Mononuclear cell (primary cell): ENCODE measurements around the gene SCEL. TPM values are rescaled to one million over a fixed set of nuclear protein-coding genes. Genes with fewer than 3 reads are reported as not detected.

Source experiments
- H3K27me3 ChIP-seq: 2 replicates; pipeline ENCODE4 v1.6.0; 2011; ENCODE audit warnings: low read length, control low read depth; ENCODE audit not compliant: insufficient read depth
- H3K4me1 ChIP-seq: 2 replicates; pipeline ENCODE4 v1.5.1; 2011; ENCODE audit warnings: mild to moderate bottlenecking, low read length, control low read depth; ENCODE audit not compliant: insufficient read depth
- H3K4me3 ChIP-seq: 2 replicates; pipeline ENCODE4 v1.5.1; 2011; ENCODE audit warnings: mild to moderate bottlenecking, low read length, moderate library complexity
- H3K9me3 ChIP-seq: 2 replicates; pipeline ENCODE4 v1.5.1; 2011; ENCODE audit warnings: low read depth, mild to moderate bottlenecking, control low read depth, low read length
- total RNA-seq: library from RNA; depleted of rRNA; stranded (reverse); fragments of >200 nt; gene quantifications from one replicate; pipeline ENCODE4 v1.2.3, GENCODE V29; 2012

The SCEL gene
- total RNA-seq, result not detected

- no peaks in the 10 kb centered on the region for H3K9me3 ChIP-seq
- no peak within 1 kb of the TSS for H3K4me3 ChIP-seq
- H3K27me3 ChIP-seq, result no peaks in the 10 kb centered on the region
These were observed at the start of gene SCEL for GRCh38 chr13:77535448-77535847. Gene SCEL, plus strand, starts transcription at chr13:77535706. Its CDS starts 20,170 bp downstream, at chr13:77555876.

DNA sequence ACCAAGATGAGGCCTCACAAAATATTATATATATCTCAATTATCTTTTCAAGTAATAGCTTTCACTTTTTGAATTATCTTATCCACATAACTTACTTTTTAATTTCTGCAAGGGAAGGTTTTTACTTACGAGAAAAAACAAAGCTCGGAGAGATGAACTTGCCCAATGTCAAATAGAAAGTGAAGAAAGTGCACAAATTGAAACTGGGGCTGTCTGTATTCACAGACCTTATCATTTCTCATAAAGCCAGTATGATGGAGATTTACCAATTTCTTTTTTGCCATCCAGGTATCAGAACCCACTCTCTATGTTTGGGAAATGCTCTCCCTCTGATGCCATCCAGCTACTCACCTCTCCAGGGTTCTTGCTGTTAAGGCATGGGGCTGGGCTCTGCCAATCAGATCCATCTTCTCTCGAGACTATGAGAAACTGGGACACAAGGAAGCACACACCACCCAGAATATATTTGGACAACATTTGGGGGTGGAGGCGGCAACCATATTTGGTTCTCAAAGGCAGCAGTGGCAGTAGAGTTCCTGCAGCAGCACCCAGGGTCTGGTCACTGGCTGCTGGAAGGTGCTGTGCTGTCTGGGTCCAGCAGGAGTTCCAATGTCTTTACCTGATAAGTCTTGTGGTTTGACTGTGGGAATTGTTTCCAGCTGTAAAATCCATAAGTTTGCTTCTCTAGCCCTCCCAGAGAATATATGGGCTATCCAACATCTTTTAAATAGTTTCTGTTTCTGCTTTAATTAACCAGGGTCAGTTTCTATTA lies 45.8 kb upstream of the SCEL start:
- no peaks in the 10 kb centered on the region for H3K4me1 ChIP-seq
- H3K9me3 ChIP-seq, result no peaks in the 10 kb centered on the region
- H3K4me3 ChIP-seq, result no peak overlapping the region
- no peaks in the 10 kb centered on the region for H3K27me3 ChIP-seq

More at GRCh38 chr13:77535448-77535847, at the start of gene SCEL:
- H3K4me1 ChIP-seq, result no peaks in the 10 kb centered on the region

DNA sequence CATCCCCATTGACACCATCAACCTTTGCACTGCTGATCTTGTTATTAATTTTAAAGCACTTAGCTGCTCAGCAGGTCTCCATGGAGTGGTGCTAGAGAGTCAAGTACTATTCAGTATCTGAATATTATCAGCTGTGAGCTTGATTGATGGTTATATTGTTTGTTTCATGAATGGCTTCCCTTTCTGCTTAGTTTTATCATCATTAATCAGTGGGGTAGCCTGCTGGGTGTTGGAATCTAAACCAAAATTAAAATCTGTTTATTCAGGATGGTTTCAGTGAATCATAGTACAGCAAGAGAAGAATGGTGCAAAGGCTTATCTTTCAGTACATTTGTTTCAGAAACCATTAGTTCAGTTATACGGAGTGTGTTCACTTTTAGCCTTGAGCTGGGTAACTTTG lies 42.5 kb upstream of the SCEL start:
- Histone ChIP-seq H3K27me3 (no peaks in the 10 kb centered on the region), H3K4me3 (no peak overlapping the region), H3K4me1 (no peaks in the 10 kb centered on the region), H3K9me3 (no peaks in the 10 kb centered on the region)

DNA sequence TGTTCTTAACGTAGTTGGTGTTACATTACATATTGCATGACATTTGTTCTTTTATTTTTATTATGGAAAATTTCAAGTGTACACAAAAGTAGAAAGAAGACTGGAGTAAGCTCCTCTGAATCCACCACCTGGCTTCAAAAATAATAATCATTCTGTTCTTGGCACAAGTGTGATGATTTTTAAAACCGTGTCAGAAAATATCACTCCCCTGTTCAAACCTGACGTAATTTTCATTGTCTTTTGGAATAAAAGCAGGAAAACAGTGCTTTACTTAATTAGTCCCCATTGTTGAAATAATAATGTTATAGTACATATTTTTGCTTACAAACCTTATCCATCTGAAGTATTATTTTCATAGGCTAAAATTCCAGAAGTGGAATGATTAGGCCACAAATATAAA lies 41.3 kb upstream of the SCEL start:
- H3K4me3 ChIP-seq, result no peak overlapping the region
- H3K4me1 ChIP-seq, result no peaks in the 10 kb centered on the region
- no peaks in the 10 kb centered on the region for H3K27me3 ChIP-seq
- H3K9me3 ChIP-seq, result no peaks in the 10 kb centered on the region

- H3K27me3 ChIP-seq, result no peaks in the 10 kb centered on the region
- H3K9me3 ChIP-seq, result no peaks in the 10 kb centered on the region
- no peaks in the 10 kb centered on the region for H3K4me1 ChIP-seq
- H3K4me3 ChIP-seq, result no peak overlapping the region
These were observed 38.2 kb upstream of the SCEL start for GRCh38 chr13:77497350-77497749.

DNA sequence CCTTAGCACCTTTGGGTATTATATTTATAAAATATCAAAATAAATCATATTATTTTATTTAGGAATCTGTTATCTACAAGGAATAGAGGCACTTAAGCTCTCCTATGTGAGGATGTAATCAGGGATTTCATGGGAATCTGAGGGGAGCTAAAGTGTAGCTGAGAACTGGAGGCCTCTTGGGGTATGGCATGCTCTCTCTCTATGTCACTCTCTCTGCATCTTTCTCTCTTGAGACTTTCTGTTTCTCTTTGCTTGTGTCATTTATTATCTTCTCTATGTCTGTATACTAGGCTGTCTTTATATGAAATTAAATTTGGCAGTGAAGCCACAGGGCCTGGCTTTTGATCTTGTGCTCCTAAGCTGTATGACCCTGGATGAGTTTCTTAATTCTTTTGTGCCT lies 37.7 kb upstream of the SCEL start:
- no peaks in the 10 kb centered on the region for H3K4me1 ChIP-seq
- no peaks in the 10 kb centered on the region for H3K27me3 ChIP-seq
- H3K9me3 ChIP-seq, result no peaks in the 10 kb centered on the region
- H3K4me3 ChIP-seq, result no peak overlapping the region

GRCh38 chr13:77502104-77502720 lies 33.3 kb upstream of the SCEL start:
- Histone ChIP-seq H3K4me3 (no peak overlapping the region), H3K4me1 (no peaks in the 10 kb centered on the region), H3K9me3 (no peaks in the 10 kb centered on the region), H3K27me3 (no peaks in the 10 kb centered on the region)

DNA sequence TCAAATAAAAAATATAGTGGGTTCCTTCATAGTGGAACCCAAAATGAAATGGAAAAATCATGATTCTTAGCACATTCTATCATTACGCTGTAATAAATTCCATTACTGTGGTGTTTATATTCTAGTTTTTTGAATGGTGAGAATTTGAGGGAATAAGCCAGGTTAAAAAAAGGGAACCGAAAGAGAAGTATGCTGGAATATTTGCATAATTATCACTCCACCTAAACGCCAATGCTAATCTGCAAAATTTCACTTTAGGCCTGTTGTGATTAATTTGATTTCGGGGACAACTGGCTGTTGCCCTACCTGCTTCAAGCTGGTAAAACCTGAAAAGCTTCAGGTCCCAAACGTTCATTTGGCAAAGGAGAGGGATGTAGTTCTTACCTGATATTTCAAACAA lies 32.1 kb upstream of the SCEL start:
- no peak overlapping the region for H3K4me3 ChIP-seq

DNA sequence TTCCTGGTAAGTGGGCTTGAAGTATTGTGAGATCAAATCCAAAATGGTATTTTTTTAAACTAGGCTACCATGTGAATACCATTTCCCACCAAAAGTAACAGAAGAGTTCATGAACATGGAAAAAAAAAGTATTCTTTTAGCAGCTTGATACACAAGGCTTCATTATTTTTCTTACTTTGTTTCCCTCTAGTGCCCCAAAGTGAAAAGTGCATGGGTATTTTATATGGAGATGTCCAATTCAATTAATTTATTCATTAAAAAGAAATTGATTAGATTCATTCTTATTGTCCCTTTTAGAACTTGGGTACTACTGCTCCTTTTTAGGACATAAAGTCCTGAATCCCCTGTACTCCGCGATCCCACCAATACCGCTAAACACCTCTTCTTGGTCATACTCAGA lies 28.6 kb upstream of the SCEL start:
- no peaks in the 10 kb centered on the region for H3K9me3 ChIP-seq
- H3K4me1 ChIP-seq, result no peaks in the 10 kb centered on the region
- H3K27me3 ChIP-seq, result peaks cover 3% of the 10 kb centered on the region
- H3K4me3 ChIP-seq, result no peak overlapping the region

More for the DNA sequence above, 32.1 kb upstream of the SCEL start:
- no peaks in the 10 kb centered on the region for H3K4me1 ChIP-seq
- H3K27me3 ChIP-seq, result peaks cover 3% of the 10 kb centered on the region
- no peaks in the 10 kb centered on the region for H3K9me3 ChIP-seq

- H3K4me1 ChIP-seq, result no peaks in the 10 kb centered on the region
- peaks cover 3% of the 10 kb centered on the region for H3K27me3 ChIP-seq
- H3K4me3 ChIP-seq, result no peak overlapping the region
- no peaks in the 10 kb centered on the region for H3K9me3 ChIP-seq
These were observed 27.4 kb upstream of the SCEL start for GRCh38 chr13:77507931-77508776.

GRCh38 chr13:77508959-77509620 lies 26.4 kb upstream of the SCEL start:
- Histone ChIP-seq H3K27me3 (peaks cover 3% of the 10 kb centered on the region), H3K4me1 (peaks cover 5% of the 10 kb centered on the region), H3K4me3 (no peak overlapping the region), H3K9me3 (no peaks in the 10 kb centered on the region)

DNA sequence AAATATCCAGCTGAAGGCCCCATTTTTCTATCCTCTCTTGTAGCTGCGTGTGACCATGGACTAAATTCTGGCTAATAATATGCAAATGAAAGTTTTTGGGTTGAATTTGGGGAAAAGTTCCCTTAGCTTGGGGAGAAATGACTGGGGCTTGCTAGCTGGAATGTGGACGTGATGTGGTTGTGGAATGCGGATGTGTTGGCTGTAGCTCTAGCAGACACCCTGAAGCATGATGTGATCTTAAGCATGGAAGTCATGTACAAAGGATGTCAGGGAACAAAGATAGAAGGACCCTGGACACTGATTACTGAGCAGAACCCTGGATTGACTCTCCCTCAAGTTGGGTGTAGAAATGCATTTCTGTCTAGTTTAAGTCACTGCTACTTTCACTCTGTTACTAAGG lies 25.4 kb upstream of the SCEL start:
- H3K9me3 ChIP-seq, result no peaks in the 10 kb centered on the region
- H3K4me3 ChIP-seq, result no peak overlapping the region
- H3K4me1 ChIP-seq, result peaks cover 5% of the 10 kb centered on the region

DNA sequence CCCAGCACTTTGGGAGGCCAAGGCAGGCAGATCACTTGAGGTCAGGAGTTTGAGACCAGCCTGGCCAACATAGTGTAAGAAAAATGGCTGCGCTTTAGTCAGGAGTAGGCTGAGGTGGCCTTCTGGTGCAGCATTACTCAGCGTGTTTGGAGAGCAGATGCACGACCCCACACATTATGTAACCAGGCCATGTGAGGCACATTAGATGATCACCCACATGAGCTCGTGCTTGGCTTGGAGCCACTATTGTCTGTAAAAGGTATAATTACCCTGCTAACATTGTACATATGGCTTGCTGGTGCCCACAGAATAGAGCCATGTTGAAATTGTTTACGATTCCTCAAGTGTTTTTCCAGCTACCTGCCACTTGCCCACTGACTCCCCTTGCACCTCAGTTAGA lies 24.0 kb upstream of the SCEL start:
- no peaks in the 10 kb centered on the region for H3K9me3 ChIP-seq
- H3K27me3 ChIP-seq, result peaks cover 3% of the 10 kb centered on the region
- H3K4me1 ChIP-seq, result peaks cover 11% of the 10 kb centered on the region
- no peak overlapping the region for H3K4me3 ChIP-seq

More for the DNA sequence above, 25.4 kb upstream of the SCEL start:
- H3K27me3 ChIP-seq, result peaks cover 3% of the 10 kb centered on the region

GRCh38 chr13:77513719-77514335 lies 21.7 kb upstream of the SCEL start:
- Histone ChIP-seq H3K9me3 (no peaks in the 10 kb centered on the region), H3K27me3 (no peaks in the 10 kb centered on the region), H3K4me1 (peaks cover 11% of the 10 kb centered on the region), H3K4me3 (no peak overlapping the region)
